ENCODE results near the gene KHDC1L. TPM values are rescaled to one million over a fixed set of nuclear protein-coding genes. Genes with fewer than 3 reads are reported as not detected.

The KHDC1L gene, protein sequence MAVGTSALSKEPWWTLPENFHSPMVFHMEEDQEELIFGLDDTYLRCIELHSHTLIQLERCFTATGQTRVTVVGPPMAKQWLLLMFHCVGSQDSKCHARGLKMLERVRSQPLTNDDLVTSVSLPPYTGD
- total RNA-seq (2022; extraction: Qiagen RNA extraction) = 0.22 to 0.33 TPM (median 0.26 TPM) in 5 replicates

DNA sequence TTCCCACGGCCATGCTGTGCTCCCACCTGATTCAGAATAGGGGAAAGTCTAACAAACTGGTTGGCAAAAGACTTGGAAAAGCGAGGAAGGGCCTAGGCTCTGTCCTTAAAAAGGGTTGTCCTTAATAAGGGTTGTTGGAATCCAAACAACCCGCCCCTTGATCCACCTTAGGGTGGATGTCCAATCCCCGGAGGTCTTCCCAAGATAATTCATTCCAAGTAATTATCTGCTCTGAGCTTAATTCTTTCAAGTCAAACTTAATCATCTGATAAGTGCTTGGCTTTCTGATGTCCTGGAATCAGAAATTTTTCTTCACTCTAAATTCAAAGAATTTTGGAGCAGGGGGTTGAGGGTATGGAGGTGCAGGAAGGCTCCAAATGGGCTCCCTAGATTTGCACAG is at the start of gene KHDC1L:
Gene KHDC1L (minus strand): TSS at position 101 of the 400 bp plus-strand sequence. CDS start 88 bp downstream, at position 13.

DNA sequence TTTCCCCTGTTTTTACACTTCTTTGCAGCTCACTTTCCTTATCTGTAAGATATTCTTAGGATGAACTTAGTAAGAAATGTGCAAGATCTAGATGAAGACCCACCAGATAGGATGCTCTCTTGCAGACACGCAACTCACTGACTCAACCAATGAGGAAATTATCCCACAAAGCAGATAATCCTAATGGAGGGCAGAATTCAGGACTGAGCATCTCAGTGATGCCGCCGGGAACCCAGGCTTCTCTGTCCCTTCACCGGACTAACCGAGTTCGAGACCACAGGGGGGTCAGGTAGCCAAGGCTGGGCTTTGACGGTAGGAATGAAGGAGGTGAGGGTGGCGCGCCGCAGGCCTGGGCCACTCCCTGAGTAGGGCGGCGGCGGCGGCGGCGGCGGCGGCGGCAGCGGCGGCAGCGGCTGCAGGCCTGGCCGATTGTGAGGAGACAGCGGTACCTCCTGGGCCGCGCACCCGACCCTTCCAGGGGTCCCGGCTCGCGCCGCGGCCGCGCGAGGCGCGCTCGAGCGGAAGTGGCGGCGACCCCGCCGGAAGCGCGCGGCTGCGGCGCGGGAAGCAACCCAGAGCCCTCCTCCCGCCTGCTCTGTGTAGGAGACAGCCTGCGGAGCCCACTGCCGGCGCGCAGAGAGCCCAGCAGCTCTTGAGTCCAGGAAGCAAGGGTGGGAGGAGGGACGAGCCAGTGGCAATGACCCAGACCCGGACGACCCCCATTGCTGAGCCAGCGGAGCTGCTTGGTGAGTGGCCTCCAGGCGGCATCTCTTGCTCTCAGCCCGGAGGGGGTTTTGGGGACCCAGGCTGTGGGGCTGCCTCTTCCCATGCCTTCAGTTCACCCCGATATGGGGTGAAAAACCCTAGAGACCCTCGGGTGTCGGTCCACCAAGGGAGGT is 37.6 kb upstream of the KHDC1L start, which contains the start of gene KHDC1:
Gene KHDC1 (minus strand): TSS at position 526 of the 899 bp plus-strand sequence. CDS start 20,679 bp downstream, outside the sequence.

Other genes starting within 250 kb of the KHDC1L start
- 2.8 to 3.9 TPM (median 3.3 TPM) in 5 replicates for gene KHDC1, start 37.7 kb upstream of the KHDC1L start, total RNA-seq (2022; extraction: Qiagen RNA extraction)
- not detected in 5 replicates for gene DPPA5, start 128.8 kb upstream of the KHDC1L start, total RNA-seq (2022; extraction: Qiagen RNA extraction)
- not detected in 5 replicates for gene KHDC3L, start 137.2 kb upstream of the KHDC1L start, total RNA-seq (2022; extraction: Qiagen RNA extraction)
- not detected in 5 replicates for gene OOEP, start 144.4 kb upstream of the KHDC1L start, total RNA-seq (2022; extraction: Qiagen RNA extraction)
- gene DDX43, start 169.3 kb upstream of the KHDC1L start, total RNA-seq (2022; extraction: Qiagen RNA extraction) = not detected in 5 replicates
- gene CGAS, start 226.8 kb upstream of the KHDC1L start, total RNA-seq (2022; extraction: Qiagen RNA extraction) = 3.6 to 4.3 TPM (median 4.2 TPM) in 5 replicates
- gene MTO1, start 236.2 kb upstream of the KHDC1L start, total RNA-seq (2022; extraction: Qiagen RNA extraction) = 8.8 to 10.4 TPM (median 9.5 TPM) in 5 replicates

Data from A549 treated with AZD2906 at 1 μM for 4 hours (cell line).